Breast epithelium (tissue), 3 donors: ENCODE data around the gene WWP2.
"Not testable (repeated sequence)": the region's sequence is repeated elsewhere in the genome, so short reads cannot be mapped to it uniquely, and the experiment has no call there.

Experiments
- POLR2A ChIP-seq: fragments of 450-650 bp; IDR thresholded peaks from one replicate; pipeline ENCODE4 v1.6.1; 2016; ENCODE audit warnings: antibody characterized with exemption, mild to moderate bottlenecking, moderate library complexity
- POLR2AphosphoS5 ChIP-seq, 3 donors: sonication (generic); formaldehyde crosslinking; IDR thresholded peaks; one replicate each; pipeline ENCODE4 v1.6.1; 2017; ENCODE audit warnings: antibody characterized with exemption in 3 of 3
- TF ChIP-seq, protein P1 (sequence below), 3 donors: fragments of 450-650 bp; IDR thresholded peaks; one replicate each; pipeline ENCODE4 v1.5.1; 2016 to 2017; ENCODE audit warnings: antibody characterized with exemption in 3 of 3, mild to moderate bottlenecking in 3 of 3, moderate library complexity in 3 of 3

DNA sequence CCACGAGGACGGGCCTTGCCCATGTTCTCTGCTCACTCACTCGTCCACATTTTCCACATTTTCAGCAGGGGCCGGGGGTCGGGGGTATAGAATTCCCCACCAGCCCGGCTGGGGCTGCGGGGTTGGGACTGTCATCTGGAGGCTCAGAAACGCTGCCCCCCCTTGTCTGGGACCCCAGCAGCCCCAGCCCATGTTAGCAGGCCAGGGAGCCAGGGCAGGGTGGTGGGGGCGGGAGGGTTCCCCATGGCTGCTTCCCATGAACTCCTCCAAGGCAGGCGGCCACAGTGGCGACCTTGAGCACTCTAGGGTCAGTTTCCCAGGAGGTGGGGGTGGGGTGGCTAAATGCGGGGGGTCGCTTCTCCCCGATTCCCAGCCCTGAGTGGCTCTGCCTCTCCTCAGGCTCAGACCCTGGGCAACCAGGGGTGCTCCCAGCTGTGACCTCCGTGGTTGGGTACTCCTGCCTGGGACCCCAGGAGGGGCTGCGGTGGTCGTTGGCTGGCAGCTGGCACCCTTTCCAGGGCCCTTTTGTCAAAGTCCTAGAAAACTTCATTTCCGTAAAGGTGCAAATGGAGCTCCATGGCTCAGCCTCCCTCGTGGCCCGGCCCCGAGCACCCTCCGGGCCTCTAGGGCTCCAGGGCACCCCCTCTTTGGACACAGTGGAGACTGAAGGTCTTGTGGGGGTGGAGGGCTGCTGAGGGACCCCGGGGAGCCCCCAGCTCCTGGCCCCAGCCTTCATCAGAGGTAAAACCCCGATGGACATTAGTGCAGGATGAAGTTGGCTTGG, 190.6 kb downstream of the WWP2 start:
- TF ChIP-seq POLR2AphosphoS5 (IDR thresholded peaks at IDR 0.05); POLR2A: not testable (repeated sequence)
- TF ChIP-seq, protein P1, sequence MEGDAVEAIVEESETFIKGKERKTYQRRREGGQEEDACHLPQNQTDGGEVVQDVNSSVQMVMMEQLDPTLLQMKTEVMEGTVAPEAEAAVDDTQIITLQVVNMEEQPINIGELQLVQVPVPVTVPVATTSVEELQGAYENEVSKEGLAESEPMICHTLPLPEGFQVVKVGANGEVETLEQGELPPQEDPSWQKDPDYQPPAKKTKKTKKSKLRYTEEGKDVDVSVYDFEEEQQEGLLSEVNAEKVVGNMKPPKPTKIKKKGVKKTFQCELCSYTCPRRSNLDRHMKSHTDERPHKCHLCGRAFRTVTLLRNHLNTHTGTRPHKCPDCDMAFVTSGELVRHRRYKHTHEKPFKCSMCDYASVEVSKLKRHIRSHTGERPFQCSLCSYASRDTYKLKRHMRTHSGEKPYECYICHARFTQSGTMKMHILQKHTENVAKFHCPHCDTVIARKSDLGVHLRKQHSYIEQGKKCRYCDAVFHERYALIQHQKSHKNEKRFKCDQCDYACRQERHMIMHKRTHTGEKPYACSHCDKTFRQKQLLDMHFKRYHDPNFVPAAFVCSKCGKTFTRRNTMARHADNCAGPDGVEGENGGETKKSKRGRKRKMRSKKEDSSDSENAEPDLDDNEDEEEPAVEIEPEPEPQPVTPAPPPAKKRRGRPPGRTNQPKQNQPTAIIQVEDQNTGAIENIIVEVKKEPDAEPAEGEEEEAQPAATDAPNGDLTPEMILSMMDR (IDR thresholded peaks at IDR 0.05): not testable (repeated sequence)
